Measurements from ENCODE around the gene EHMT1. TPM values are rescaled to one million over a fixed set of nuclear protein-coding genes. Genes with fewer than 3 reads are reported as not detected.

Gene EHMT1
- total RNA-seq, 1 donor, result 43.6 TPM

- no peak for TF ChIP-seq CTCF (IDR thresholded peaks at IDR 0.05; ENCODE audit: insufficient read depth, low read depth, low read length)
- no peak for DNase-seq (ENCODE audit: low read depth)
- no peak overlapping the region for H3K4me3 ChIP-seq (ENCODE audit: low read depth, low read length)
Measured at GRCh38 chr9:137825324-137825989, 206.7 kb downstream of the EHMT1 start.

GRCh38 chr9:137827908-137828526 is 209.2 kb downstream of the EHMT1 start:
- DNase-seq (ENCODE audit: low read depth), result no peak
- no peak overlapping the region for H3K4me3 ChIP-seq (ENCODE audit: low read depth, low read length)
- TF ChIP-seq CTCF (IDR thresholded peaks at IDR 0.05; ENCODE audit: insufficient read depth, low read depth, low read length), result no peak

GRCh38 chr9:137828527-137829259 is 209.9 kb downstream of the EHMT1 start:
- no peak overlapping the region for H3K4me3 ChIP-seq (ENCODE audit: low read depth, low read length)
- peak; percentile 25 for DNase-seq (ENCODE audit: low read depth)
- no peak for TF ChIP-seq CTCF (IDR thresholded peaks at IDR 0.05; ENCODE audit: insufficient read depth, low read depth, low read length)

GRCh38 chr9:137829260-137829996 is 210.6 kb downstream of the EHMT1 start:
- DNase-seq (ENCODE audit: low read depth), result no peak
- no peak for TF ChIP-seq CTCF (IDR thresholded peaks at IDR 0.05; ENCODE audit: insufficient read depth, low read depth, low read length)
- no peak overlapping the region for H3K4me3 ChIP-seq (ENCODE audit: low read depth, low read length)

- no peak for DNase-seq (ENCODE audit: low read depth)
- no peak for TF ChIP-seq CTCF (IDR thresholded peaks at IDR 0.05; ENCODE audit: insufficient read depth, low read depth, low read length)
- no peak overlapping the region for H3K4me3 ChIP-seq (ENCODE audit: low read depth, low read length)
Measured at GRCh38 chr9:137832191-137832700, 213.4 kb downstream of the EHMT1 start.

GRCh38 chr9:137832830-137833590 is 214.2 kb downstream of the EHMT1 start:
- no peak for TF ChIP-seq CTCF (IDR thresholded peaks at IDR 0.05; ENCODE audit: insufficient read depth, low read depth, low read length)
- DNase-seq (ENCODE audit: low read depth), result no peak
- no peak overlapping the region for H3K4me3 ChIP-seq (ENCODE audit: low read depth, low read length)
